HL-60 (cell line): ENCODE measurements around the gene ARL8A.
"Not testable (repeated sequence)": the region's sequence is repeated elsewhere in the genome, so short reads cannot be mapped to it uniquely, and the experiment has no call there.

ENCODE experiments used
- DNase-seq, 2 experiments: peaks; one replicate each; pipeline ENCODE4 v3.0.0-alpha.2; 2010 to 2020; ENCODE audit warnings: low read depth in 1 of 2, low spot score in 1 of 2
- H3K27ac ChIP-seq: fragments of 250-450 bp; sonication (Bioruptor Pico); replicated peaks from 2 replicates; pipeline ENCODE4 v1.5.1; 2020; ENCODE audit warnings: mild to moderate bottlenecking, moderate library complexity
- H3K27me3 ChIP-seq: fragments of 250-450 bp; sonication (Bioruptor Pico); 2 replicates; pipeline ENCODE4 v1.5.1; 2021; ENCODE audit warnings: mild to moderate bottlenecking, moderate library complexity; ENCODE audit not compliant: insufficient read depth, poor library complexity, severe bottlenecking
- H3K4me3 ChIP-seq: replicated peaks from 2 replicates; pipeline ENCODE4 v1.5.1; 2011; ENCODE audit warnings: mild to moderate bottlenecking, control low read depth, low read length; ENCODE audit not compliant: insufficient read depth
- GABPA ChIP-seq: IDR thresholded peaks from 2 replicates; pipeline ENCODE4 v1.6.1; 2012; ENCODE audit warnings: low read depth
- POLR2AphosphoS5 ChIP-seq: IDR thresholded peaks from 2 replicates; pipeline ENCODE4 v1.6.1; 2012; ENCODE audit warnings: low read depth
- SPI1 ChIP-seq: IDR thresholded peaks from 2 replicates; pipeline ENCODE4 v1.6.1; 2012; ENCODE audit warnings: low read depth, mild to moderate bottlenecking, borderline replicate concordance
- TF ChIP-seq, protein P1 (sequence below): IDR thresholded peaks from one replicate; pipeline ENCODE4 v1.5.1; 2011; ENCODE audit warnings: low read length, control low read depth, inconsistent platforms; ENCODE audit not compliant: insufficient read depth
- TF ChIP-seq, protein P2 (sequence below): IDR thresholded peaks from 2 replicates; pipeline ENCODE4 v1.6.1; 2012; ENCODE audit warnings: low read depth; ENCODE audit not compliant: insufficient replicate concordance

ARL8A gene

GRCh38 chr1:202116287-202116686, 28.2 kb downstream of the ARL8A start:
- no peak for DNase-seq
- Histone ChIP-seq H3K4me3 (no peak overlapping the region), H3K27ac (no peak overlapping the region), H3K27me3 (no peaks in the 10 kb centered on the region)
- TF ChIP-seq, protein P1, sequence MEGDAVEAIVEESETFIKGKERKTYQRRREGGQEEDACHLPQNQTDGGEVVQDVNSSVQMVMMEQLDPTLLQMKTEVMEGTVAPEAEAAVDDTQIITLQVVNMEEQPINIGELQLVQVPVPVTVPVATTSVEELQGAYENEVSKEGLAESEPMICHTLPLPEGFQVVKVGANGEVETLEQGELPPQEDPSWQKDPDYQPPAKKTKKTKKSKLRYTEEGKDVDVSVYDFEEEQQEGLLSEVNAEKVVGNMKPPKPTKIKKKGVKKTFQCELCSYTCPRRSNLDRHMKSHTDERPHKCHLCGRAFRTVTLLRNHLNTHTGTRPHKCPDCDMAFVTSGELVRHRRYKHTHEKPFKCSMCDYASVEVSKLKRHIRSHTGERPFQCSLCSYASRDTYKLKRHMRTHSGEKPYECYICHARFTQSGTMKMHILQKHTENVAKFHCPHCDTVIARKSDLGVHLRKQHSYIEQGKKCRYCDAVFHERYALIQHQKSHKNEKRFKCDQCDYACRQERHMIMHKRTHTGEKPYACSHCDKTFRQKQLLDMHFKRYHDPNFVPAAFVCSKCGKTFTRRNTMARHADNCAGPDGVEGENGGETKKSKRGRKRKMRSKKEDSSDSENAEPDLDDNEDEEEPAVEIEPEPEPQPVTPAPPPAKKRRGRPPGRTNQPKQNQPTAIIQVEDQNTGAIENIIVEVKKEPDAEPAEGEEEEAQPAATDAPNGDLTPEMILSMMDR: no peak
- TF ChIP-seq, protein P2, sequence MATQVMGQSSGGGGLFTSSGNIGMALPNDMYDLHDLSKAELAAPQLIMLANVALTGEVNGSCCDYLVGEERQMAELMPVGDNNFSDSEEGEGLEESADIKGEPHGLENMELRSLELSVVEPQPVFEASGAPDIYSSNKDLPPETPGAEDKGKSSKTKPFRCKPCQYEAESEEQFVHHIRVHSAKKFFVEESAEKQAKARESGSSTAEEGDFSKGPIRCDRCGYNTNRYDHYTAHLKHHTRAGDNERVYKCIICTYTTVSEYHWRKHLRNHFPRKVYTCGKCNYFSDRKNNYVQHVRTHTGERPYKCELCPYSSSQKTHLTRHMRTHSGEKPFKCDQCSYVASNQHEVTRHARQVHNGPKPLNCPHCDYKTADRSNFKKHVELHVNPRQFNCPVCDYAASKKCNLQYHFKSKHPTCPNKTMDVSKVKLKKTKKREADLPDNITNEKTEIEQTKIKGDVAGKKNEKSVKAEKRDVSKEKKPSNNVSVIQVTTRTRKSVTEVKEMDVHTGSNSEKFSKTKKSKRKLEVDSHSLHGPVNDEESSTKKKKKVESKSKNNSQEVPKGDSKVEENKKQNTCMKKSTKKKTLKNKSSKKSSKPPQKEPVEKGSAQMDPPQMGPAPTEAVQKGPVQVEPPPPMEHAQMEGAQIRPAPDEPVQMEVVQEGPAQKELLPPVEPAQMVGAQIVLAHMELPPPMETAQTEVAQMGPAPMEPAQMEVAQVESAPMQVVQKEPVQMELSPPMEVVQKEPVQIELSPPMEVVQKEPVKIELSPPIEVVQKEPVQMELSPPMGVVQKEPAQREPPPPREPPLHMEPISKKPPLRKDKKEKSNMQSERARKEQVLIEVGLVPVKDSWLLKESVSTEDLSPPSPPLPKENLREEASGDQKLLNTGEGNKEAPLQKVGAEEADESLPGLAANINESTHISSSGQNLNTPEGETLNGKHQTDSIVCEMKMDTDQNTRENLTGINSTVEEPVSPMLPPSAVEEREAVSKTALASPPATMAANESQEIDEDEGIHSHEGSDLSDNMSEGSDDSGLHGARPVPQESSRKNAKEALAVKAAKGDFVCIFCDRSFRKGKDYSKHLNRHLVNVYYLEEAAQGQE: no peak
- TF ChIP-seq SPI1: no peak

DNA sequence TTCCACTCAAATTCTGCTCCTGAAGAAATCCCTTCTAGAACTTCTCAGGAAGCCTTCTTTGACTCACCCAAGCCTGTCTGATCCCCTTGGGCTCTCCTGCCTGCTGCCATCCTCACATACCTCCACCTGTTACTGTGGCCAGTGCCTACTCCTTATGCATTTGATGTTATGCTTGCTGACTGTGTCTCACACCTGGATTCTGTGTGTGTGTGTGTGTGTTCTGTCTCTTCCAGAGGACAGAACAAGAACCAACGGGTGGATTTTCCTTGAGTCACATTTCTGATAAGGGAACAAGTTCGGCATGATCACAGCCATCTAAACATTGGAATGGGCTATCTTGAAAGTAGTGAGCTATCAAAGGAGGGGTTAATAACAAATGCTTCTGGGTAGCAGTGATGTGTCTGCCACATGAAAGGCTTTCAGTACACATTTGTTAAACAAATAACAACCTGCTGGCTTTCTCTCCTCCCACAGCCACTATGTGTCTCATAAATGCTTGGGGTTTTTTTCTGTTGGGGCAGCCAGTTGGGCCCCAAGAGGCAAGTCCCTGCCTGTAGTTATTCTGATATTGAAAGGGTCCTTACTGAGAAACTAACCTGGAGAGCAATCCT, 30.7 kb downstream of the ARL8A start:
- no peak for TF ChIP-seq GABPA
- TF ChIP-seq, protein P1: no peak
- no peak for TF ChIP-seq POLR2AphosphoS5
- TF ChIP-seq, protein P2: no peak
- TF ChIP-seq SPI1: no peak
- Histone ChIP-seq H3K4me3 (no peak overlapping the region), H3K27me3 (no peaks in the 10 kb centered on the region), H3K27ac (no peak overlapping the region)
- DNase-seq: no peak

DNA sequence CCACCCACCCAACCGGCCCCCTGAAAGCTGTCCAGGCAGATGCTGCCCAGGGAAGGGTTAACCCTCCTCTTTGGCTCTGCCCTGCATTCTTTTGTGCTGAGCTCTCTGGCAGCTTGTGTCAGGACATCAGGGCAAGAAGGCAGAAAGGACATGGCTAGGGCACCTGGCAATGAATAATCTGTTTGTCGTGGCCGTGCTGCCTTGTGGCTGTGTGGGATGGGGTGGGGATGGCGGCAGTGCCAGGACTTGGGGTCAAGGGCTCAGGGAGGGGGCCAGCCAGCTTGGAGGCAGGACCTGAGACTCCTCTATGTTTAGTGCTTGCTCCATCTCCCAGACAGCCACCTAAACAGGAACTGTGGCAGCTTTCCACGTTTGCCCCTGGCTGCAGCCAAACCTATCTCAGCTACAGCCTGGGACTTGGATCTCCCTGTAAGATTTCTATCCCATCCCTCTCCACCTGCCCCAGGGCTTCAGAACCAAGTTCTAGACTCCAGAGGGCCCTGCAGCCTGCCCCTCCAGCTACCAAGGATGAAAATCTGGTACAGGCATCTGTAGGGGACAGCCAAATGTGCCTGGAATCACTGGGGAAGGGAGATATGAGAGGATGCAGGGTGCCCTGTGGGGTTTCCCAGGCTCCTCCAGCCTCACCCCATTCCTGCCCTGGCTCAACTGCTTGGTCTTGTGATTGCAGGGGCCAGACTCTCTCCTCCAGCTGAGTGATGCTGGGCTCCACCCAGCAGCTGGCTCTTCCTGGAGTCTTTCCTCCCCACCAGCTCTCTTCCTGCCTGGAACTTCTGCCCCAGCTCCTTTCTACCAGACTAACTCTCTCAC, 31.5 kb downstream of the ARL8A start:
- Histone ChIP-seq H3K27ac (no peak overlapping the region), H3K27me3 (no peaks in the 10 kb centered on the region), H3K4me3 (no peak overlapping the region)
- TF ChIP-seq POLR2AphosphoS5: no peak
- no peak for TF ChIP-seq SPI1
- TF ChIP-seq, protein P2: no peak
- no peak for TF ChIP-seq GABPA
- TF ChIP-seq, protein P1: no peak
- no peak for DNase-seq

- not testable (repeated sequence) for DNase-seq, H3K27me3 ChIP-seq, H3K27ac ChIP-seq, H3K4me3 ChIP-seq
These were observed 32.9 kb downstream of the ARL8A start for GRCh38 chr1:202111589-202111988.
